Esophagus muscularis mucosa (tissue), 4 donors: Measurements from ENCODE around the gene DOK7. TPM values are rescaled to one million over a fixed set of nuclear protein-coding genes. Genes with fewer than 3 reads are reported as not detected.

Experiments
- DNase-seq: peaks from one replicate; pipeline ENCODE4 v3.0.0-alpha.2; 2017; ENCODE audit errors: extremely low spot score
- H3K27ac ChIP-seq, 4 donors: fragments of 200-600 bp; sonication (generic); replicated peaks in 1 of 4; 1 replicate in 3 of 4; 2 replicates in 1 of 4; pipeline ENCODE4 v1.5.1; 2016 to 2019; ENCODE audit warnings: mild to moderate bottlenecking in 1 of 4
- H3K27me3 ChIP-seq, 4 donors: fragments of 200-600 bp; sonication (generic); one replicate each; pipeline versions ENCODE4 v1.5.1 to v1.6.0; 2016 to 2019
- H3K36me3 ChIP-seq, 4 donors: fragments of 200-600 bp; sonication (generic); one replicate each; pipeline ENCODE4 v1.5.1; 2016 to 2019
- H3K4me1 ChIP-seq, 4 donors: fragments of 200-600 bp; sonication (generic); one replicate each; pipeline ENCODE4 v1.5.1; 2016 to 2019
- H3K4me3 ChIP-seq, 4 donors: fragments of 200-600 bp; sonication (generic); 1 replicate in 2 of 4; 2 replicates in 2 of 4; pipeline ENCODE4 v1.5.1; 2016 to 2019; ENCODE audit warnings: mild to moderate bottlenecking in 4 of 4, moderate library complexity in 1 of 4
- H3K9me3 ChIP-seq, 4 donors: fragments of 200-600 bp; sonication (generic); 1 replicate in 3 of 4; 2 replicates in 1 of 4; pipeline ENCODE4 v1.5.1; 2016 to 2019
- EP300 ChIP-seq: sonication (generic); formaldehyde crosslinking; IDR thresholded peaks from one replicate; pipeline ENCODE4 v1.6.1; 2017; ENCODE audit warnings: antibody characterized with exemption
- POLR2A ChIP-seq: fragments of 450-650 bp; IDR thresholded peaks from one replicate; pipeline ENCODE4 v1.6.1; 2017; ENCODE audit warnings: antibody characterized with exemption, moderate library complexity, mild to moderate bottlenecking, low read depth
- POLR2AphosphoS5 ChIP-seq, 2 donors: sonication (generic); formaldehyde crosslinking; IDR thresholded peaks; one replicate each; pipeline ENCODE4 v1.6.1; 2017; ENCODE audit warnings: antibody characterized with exemption in 2 of 2
- WGBS: methylation state at CpG from one replicate; pipeline ENCODE4 v1.1.5; 2018; 5-methylcytosine and 5-hydroxymethylcytosine counted together
- intact Hi-C: fragments of 100-400 bp; cut with DNase I; formaldehyde crosslinking; loops from one replicate; pipeline ENCODE4 v1.15.1; 2023
- total RNA-seq, 4 donors: library from RNA; depleted of rRNA; stranded (reverse); fragments of >200 nt; gene quantifications; one replicate each; pipeline versions ENCODE4 v1.1.0 to v1.2.1, GENCODE V29; 2016
- TF ChIP-seq, protein P1 (sequence below), 3 experiments: fragments of 200-600 bp in 2 of 3; fragments of 450-650 bp in 1 of 3; sonication (generic) in 2 of 3; IDR thresholded peaks; one replicate each; pipeline ENCODE4 v1.5.1; 2017 to 2019; ENCODE audit warnings: antibody characterized with exemption in 3 of 3, mild to moderate bottlenecking in 2 of 3, moderate library complexity in 1 of 3

The DOK7 gene
- total RNA-seq, 4 donors from 2014 or later = 0.50 to 1.7 (median 1.4) TPM

- intact Hi-C loops = no loop called here
- no peak for TF ChIP-seq POLR2A
- H3K9me3 ChIP-seq = no peaks in the 10 kb centered on the region
- DNase-seq = no peak
- no peaks in the 10 kb centered on the region for H3K4me1 ChIP-seq
- H3K36me3 ChIP-seq = peaks cover 7 to 91% (median 78%) of the 10 kb centered on the region in 4 donors
- no peak overlapping the region for H3K27ac ChIP-seq
- H3K4me3 ChIP-seq = no peak overlapping the region
- WGBS = 92% methylated on average over 14 of the region's 20 CpGs
- no peaks in the 10 kb centered on the region for H3K27me3 ChIP-seq
Measured at GRCh38 chr4:3424522-3425095, 38.5 kb upstream of the DOK7 start.

DNA sequence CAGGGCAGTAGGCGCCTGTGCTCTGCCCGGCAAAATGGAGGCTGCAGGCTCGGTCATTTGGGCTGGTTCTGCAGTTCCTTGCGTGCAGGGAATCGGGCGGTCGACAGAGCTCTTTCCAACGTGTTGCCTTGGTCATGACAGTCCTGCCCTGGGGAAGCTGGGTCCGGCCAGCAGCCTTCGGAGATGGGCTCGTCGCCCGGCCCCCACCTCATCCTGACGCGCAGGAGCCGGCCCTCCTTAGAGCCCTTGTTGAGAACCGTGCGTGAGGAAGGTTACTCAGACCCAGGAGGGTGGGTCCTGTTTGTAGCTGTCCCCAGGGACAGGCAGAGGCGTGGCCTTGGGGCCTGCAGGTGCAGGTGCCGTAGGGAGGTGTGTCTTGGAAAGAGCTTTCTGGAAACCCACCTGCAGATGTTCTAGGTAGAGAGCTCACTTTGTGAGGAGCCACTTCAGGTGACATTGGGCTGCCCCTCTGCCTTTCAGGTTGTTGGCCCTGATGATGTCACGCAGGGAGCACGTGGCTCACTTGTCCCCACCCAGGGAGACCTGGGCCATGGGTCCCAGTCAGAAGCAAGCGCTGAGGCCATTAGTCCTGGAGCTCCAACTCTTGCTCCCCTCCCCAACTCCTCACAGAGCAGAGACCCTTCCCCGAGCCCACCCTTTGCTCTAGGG, 36.5 kb upstream of the DOK7 start:
- no peak overlapping the region for H3K27ac ChIP-seq
- no peak for DNase-seq
- TF ChIP-seq EP300 = no peak
- no peak for TF ChIP-seq POLR2AphosphoS5 (IDR thresholded peaks at IDR 0.05)
- TF ChIP-seq, protein P1, sequence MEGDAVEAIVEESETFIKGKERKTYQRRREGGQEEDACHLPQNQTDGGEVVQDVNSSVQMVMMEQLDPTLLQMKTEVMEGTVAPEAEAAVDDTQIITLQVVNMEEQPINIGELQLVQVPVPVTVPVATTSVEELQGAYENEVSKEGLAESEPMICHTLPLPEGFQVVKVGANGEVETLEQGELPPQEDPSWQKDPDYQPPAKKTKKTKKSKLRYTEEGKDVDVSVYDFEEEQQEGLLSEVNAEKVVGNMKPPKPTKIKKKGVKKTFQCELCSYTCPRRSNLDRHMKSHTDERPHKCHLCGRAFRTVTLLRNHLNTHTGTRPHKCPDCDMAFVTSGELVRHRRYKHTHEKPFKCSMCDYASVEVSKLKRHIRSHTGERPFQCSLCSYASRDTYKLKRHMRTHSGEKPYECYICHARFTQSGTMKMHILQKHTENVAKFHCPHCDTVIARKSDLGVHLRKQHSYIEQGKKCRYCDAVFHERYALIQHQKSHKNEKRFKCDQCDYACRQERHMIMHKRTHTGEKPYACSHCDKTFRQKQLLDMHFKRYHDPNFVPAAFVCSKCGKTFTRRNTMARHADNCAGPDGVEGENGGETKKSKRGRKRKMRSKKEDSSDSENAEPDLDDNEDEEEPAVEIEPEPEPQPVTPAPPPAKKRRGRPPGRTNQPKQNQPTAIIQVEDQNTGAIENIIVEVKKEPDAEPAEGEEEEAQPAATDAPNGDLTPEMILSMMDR (IDR thresholded peaks at IDR 0.05) = no peak
- TF ChIP-seq POLR2A = no peak
- no peak overlapping the region for H3K4me3 ChIP-seq
- H3K9me3 ChIP-seq = no peaks in the 10 kb centered on the region
- no peaks in the 10 kb centered on the region for H3K27me3 ChIP-seq
- intact Hi-C loops = no loop called here
- no peaks in the 10 kb centered on the region for H3K4me1 ChIP-seq
- 91% methylated on average over 22 of the region's 24 CpGs for WGBS
- H3K36me3 ChIP-seq = peaks cover 15 to 93% (median 83%) of the 10 kb centered on the region in 4 donors

DNA sequence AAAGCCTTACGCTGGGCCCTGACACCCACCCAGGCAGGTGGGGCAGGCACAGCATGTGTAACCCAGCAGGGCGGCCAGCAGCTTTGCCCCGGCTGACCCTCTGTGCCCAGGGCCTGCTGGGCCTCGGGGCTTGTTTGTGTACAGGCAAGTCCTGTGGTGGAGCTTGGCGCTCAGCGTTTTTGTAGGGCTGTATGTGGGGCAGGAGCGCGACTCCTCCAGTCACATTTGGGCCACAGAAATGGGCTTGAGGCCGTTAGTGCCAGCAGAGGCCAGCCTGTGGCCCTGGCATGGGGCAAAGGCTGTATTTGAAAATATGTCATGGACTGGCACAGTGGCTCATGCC, 36.0 kb upstream of the DOK7 start:
- Histone ChIP-seq H3K27ac (no peak overlapping the region), H3K4me1 (no peaks in the 10 kb centered on the region), H3K4me3 (no peak overlapping the region), H3K27me3 (no peaks in the 10 kb centered on the region), H3K36me3 (peaks cover 15 to 92% (median 82%) of the 10 kb centered on the region in 4 donors), H3K9me3 (no peaks in the 10 kb centered on the region)
- WGBS = 98% methylated on average over 7 of the region's 9 CpGs
- TF ChIP-seq, protein P1 (IDR thresholded peaks at IDR 0.05) = no peak
- no peak for TF ChIP-seq POLR2A
- no peak for TF ChIP-seq POLR2AphosphoS5 (IDR thresholded peaks at IDR 0.05)
- TF ChIP-seq EP300 = no peak
- intact Hi-C loops = no loop called here
- no peak for DNase-seq

DNA sequence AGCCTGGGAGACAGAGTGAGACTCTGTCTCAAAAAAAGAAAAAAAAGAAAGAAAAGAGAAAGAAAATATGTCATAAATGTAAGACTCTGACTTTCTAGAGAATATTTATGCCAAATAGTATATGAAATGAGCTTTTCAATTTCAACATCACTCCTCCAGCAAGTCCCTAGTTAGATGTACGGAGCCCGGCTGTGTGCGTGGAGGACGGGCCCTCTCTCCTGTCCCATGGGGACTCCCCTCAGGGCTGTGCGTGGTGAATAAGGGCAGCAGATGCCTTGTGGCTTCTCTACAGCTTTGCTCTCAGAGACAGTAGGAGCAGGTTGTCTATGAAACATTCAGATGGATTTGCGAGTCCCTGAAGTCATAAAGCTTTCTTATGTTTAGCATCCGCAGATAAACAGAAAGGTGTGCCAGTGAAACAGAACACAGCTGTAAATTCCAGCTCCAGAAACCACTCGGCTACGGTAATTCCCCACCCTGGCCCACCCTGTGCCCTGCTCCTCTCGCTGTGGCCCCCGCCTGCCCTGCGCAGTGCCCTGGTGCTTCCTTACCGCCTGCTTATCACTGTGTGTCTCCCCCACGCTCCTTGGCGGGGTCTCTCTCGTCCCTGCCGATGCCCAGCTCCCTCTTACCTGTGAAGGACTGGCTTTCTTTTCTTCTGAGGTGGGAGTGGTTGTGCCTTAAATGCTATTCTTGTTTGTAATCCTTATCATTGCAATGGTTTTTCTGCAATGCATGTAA, 35.2 kb upstream of the DOK7 start:
- intact Hi-C loops = no loop called here

DNA sequence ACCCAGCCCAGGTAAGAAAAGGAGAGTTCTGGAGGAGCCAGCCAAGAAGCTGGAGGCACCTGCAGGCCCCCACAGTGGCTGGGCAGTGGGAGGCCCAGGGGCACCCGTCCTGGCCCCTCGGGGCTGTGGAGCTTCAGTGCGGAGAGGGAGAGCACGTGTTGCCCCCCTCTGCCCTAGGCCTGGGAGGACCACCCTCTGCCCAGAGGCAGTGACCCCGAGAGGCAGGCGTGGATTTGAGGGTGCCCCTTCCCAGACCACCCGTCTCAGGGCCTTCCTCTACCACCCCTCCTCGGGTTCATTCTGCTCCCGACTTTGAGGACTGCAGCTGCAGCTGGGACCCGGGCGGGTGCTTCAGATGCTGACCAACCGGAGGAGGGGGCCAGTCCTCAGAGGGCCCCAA, 33.5 kb upstream of the DOK7 start:
- Histone ChIP-seq H3K9me3 (no peaks in the 10 kb centered on the region), H3K4me3 (no peak overlapping the region), H3K27me3 (no peaks in the 10 kb centered on the region), H3K4me1 (no peaks in the 10 kb centered on the region), H3K27ac (no peak overlapping the region), H3K36me3 (peaks cover 8 to 84% (median 63%) of the 10 kb centered on the region in 4 donors)
- 93% methylated on average over 3 of the region's 12 CpGs for WGBS
- TF ChIP-seq POLR2AphosphoS5 (IDR thresholded peaks at IDR 0.05) (no peak), POLR2A (no peak), EP300 (no peak)
- TF ChIP-seq, protein P1 (IDR thresholded peaks at IDR 0.05) = no peak
- DNase-seq = no peak
- intact Hi-C loops = no loop called here

More for the DNA sequence above, 35.2 kb upstream of the DOK7 start:
- DNase-seq = no peak
- Histone ChIP-seq H3K27me3 (no peaks in the 10 kb centered on the region), H3K36me3 (peaks cover 8 to 92% (median 78%) of the 10 kb centered on the region in 4 donors), H3K4me3 (no peak overlapping the region), H3K9me3 (no peaks in the 10 kb centered on the region), H3K4me1 (no peaks in the 10 kb centered on the region), H3K27ac (no peak overlapping the region)
- TF ChIP-seq POLR2AphosphoS5 (IDR thresholded peaks at IDR 0.05) (no peak), EP300 (no peak), POLR2A (no peak)
- TF ChIP-seq, protein P1 (IDR thresholded peaks at IDR 0.05) = no peak
- 90% methylated on average over 17 of the region's 17 CpGs for WGBS
